GDM1 (cell line): ENCODE measurements around the gene DNAJB1.
"Not testable (repeated sequence)": the region's sequence is repeated elsewhere in the genome, so short reads cannot be mapped to it uniquely, and the experiment has no call there.

Experiments used
- DNase-seq: peaks from one replicate; lab custom pipeline; 2025; lab: John Stamatoyannopoulos, UW

Gene DNAJB1

GRCh38 chr19:14520543-14520942 is 2.3 kb upstream of the DNAJB1 start:
- no peak for DNase-seq

GRCh38 chr19:14519860-14520407 is 1.7 kb upstream of the DNAJB1 start:
- no peak for DNase-seq

DNA sequence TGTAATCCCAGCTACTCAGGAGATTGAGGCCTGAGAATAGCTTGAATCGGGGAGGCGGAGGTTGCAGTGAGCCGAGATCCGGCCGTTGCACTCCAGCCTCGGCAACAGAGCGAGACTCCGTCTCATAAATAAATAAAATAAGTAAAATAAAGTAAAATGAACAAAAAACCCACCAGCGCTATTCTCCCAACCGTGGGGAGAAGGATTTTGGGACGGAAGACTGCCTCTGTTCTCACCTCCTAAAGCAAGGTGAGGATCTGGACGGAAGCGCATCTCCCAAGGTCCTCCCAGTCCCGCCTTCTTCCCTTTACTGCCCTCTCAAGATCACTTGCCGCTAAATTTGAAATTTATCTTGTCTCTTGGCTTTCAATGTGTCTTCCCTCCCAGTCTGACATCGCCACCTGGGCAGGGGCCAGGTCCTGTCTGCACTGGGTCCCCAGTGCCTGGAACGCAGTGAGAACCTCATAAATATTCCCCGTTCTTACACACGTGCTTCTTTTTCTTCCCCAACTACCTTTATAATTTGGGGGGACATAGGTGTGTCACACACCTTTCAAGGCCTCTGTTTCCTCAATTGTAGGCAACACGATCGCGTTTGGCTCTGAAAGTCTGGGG is 1.2 kb upstream of the DNAJB1 start:
- no peak for DNase-seq

DNA sequence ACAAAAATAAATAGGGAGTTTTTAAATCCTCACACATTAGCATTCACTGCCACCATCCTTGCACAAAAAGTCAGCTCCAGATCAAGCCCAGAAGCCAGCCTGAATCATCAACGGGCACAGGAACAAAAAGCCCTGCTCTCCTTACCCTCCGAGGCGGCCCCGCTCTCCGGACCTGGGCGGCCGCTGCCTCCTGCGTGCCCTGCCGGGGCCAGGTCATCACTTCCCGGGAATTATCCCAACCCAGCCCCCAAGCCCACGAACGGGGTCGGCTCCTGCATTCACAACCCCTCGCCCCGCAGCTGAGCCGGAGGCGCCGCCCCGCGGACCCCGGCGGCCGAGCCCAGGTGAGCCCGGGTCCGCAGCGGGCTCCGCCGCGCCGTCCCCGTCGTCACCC is 754 bp downstream of the DNAJB1 start:
- no peak for DNase-seq

DNA sequence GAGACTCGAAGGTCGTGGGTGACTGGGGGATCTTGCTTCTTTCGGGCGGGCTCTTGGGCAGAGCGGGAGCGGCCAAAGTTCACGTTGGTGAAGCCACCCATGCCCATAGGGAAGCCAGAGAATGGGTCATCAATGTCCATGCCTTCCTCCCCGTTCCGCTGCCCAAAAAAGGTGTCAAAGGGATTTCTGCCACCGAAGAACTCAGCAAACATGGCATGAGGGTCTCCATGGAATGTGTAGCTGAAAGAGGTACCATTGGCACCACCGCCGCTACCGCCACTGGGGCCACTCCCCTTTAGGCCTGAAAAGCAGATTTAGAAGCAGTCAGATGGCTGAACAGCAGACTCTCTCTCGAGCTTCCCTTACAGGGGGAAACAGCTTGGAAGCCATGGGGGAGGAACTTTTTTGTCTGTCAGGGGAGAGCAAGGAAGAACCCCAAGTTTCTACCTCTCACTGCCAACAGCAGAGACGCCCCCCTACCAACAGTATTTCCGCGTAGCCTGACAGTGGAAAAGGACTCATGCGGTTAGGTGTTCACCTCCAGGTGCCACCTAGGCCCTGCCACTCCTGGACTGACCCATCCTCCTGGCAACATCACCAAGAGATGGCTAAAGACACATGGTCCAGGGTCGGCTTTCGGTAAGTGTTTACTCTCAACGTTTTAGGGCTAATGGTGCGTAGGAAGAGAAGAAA is 1.3 kb downstream of the DNAJB1 start:
- DNase-seq: no peak

- no peak for DNase-seq
These were observed 2.1 kb downstream of the DNAJB1 start for GRCh38 chr19:14516048-14516534.

- no peak for DNase-seq
These were observed 2.6 kb downstream of the DNAJB1 start for GRCh38 chr19:14515501-14516047.

GRCh38 chr19:14514215-14514863 is 3.9 kb downstream of the DNAJB1 start:
- DNase-seq: no peak

DNA sequence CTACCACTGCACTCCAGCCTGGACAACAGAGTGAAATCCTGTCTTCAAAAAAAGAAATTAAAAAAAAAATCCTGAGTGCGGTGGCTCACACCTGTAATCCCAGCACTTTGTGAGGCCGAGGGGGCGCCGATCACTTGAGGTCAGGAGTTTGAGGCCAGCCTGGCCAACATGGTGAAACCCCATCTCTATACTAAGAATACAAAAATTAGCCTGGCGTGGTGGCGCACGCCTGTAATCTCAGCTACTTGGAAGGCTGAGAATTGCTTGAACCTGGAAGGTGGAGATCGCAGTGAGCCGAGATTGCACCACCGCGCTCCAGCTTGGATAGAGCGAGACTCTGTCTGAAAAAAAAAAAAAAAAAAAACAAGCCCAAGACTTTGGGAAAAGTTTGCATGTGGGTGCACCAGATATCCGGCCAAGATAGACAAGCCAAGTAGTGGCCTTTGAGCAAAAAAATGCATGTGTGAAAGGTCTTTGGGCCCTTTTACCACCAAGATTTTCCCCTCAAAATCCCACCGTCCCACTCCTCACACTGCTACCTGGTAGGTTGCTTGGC is 5.7 kb downstream of the DNAJB1 start:
- no peak for DNase-seq

DNA sequence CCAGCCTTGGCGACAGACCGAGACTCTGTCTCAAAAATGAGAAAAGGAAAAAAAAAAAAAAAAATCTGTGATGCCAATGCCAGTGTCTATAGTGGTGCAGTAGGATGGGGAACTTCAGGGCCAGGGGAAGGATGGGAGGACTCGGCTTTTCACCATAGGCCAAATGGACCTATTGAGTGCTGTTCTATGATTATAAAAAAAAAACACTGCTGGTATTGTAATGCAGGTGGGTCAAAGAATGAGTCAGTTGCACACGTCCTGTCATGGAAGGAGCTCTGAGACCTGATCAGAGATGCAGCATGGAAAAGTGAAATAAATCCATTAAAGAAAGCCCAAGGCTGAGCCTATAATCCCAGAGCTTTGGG is 7.0 kb downstream of the DNAJB1 start:
- no peak for DNase-seq

DNA sequence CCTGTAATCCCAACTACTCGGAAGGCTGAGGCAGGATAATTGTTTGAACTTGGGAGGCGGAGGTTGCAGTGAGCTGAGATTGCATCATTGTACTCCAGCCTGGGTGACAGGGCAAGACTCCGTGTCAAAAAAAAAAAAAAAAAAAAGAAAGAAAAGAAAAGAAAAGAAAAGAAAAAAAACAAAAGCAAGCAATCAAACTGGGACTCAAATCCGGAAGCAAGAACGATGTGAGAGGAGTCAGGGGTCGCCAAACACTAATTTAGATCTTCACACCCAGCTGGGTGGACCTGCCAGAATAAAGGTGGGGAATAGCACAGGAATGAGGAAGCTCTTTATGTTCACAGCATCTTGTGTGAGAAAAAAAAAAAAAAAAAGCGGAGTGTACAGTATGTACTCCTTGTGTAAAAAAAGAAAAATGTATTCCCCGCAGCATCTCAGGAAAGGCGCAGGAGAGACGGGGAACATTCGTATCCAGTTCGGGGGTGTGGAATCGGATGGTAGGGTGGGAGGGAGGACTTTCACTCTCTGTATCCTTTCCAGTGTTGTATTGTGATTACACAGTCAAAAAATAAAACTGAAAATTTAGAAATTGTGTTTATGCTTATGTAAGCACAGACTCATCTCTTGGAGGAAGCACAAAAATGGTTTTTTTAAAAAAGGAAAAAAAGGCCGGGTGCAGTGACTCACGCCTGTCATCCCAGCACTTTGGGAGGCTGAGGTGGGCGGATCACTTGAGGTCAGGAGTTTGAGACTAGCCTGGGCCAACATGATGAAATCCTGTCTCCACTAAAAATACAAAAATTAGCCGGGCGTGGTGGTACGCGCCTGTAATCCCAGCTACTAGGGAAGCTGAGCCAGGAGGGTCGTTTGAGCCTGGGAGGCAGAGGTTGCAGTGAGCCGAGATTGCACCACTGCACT is 7.6 kb downstream of the DNAJB1 start:
- no peak for DNase-seq

DNA sequence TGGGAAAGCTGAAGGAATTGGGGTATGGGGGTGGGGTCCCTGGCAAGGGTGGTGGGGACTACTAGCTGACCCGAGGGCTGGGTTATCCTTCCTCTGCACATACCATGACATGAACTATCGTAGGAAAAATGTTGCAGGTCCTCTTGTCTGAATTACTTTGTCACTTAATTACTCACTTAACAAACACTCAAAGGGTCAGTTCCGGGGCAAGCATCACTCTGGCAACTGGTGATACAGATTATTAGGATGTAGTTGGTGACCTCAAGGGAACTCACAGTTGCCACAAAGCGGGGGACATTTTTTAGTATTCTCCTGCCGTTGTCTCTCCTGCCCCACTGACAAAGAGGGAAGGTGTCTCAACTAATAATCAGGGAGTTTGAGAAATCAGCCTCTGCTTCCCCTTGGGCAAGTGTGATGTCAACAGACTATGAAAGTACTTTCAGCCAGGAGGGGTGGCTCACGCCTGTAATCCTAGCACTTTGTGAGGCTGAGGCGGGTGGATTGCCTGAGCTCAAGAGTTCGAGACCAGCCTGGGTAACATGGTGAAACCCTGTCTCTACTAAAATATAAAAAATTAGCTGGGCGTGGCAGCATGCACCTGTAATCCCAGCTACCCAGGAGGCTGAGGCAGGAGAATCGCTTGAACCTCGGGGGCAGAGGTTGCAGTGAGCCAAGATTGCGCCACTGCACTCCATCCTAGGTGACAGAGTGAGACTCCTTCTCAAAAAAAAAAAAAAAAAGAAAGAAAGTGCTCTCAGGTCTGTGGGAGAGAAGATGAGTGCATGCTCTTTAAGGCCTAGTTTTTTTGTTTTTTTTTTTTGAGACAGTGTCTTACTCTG is 10.3 kb downstream of the DNAJB1 start:
- DNase-seq: no peak

DNA sequence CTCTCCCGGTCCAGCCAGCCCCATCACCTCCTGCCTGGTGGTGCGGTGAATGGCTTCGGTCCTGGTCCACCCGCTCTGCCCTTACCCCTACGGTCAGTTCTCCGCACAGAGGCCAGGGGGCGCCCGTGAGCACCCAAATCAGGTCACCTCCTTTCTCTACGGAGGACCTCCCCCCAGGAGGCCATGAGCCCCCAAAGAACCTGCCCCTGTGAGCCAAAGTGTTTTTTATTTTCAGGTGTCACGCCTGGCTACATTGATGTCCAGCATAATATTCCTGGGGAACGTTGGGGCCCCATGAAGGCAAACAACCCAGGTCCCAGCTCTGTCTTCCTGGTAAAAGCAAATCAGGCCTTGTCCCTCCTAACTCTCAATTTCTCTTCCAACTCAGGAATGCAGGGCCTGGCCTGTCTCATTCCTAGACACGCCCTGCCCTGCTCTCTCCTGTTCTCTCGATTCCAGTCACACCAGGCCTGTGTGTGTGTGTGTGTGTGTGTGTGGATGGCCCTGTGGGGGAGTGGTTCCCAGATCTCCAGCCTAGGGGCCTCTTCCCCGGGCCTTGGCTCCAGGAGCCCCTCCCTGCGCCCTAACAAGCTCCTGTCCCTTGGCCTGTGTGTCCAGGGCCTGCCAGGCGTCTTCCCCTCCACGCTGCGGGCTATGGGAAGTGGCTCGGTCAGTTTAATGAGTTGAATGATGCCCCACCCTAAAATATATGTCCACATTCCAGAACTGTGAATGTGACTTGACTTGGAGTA is 12.5 kb downstream of the DNAJB1 start:
- DNase-seq: peak; percentile 39

GRCh38 chr19:14504575-14504974 is 13.6 kb downstream of the DNAJB1 start:
- DNase-seq: not testable (repeated sequence)

GRCh38 chr19:14503285-14503684 is 14.9 kb downstream of the DNAJB1 start:
- DNase-seq: no peak

GRCh38 chr19:14502334-14503092 is 15.7 kb downstream of the DNAJB1 start:
- no peak for DNase-seq

DNA sequence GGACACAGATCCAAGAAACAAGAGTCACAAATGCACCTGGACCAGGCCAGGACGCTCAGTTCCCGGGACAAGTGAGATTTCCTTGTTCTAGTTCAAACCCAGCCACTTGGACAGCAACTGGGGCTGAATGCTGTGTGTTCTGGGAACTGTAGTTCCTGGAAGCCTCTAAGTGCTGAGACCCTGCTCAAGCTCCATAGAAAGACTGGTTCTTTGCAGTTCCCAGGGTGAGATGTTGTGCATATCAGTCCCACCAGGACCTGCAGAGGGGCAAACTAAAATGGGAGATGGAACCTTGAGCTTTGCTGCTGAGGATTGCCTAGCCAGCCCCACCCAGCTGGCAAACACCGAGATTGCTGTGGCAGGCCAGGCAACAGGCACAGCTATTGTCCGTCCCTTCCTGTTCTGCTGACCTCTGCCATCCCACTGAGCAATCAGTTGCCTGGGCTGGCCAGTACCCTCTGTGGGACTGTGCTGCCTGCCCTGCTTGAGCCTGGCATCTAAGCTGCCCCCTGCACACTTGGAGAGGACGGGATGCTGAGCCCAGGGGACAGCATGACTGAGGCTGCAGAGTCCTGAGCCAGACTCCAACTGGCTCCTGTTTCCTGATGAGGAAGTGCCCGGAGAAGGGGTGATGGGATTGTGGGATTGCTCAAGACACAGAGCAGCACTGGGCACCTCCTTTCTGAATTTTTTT is 20.8 kb downstream of the DNAJB1 start:
- DNase-seq: no peak

- DNase-seq: no peak
These were observed 21.4 kb downstream of the DNAJB1 start for GRCh38 chr19:14496834-14497227.
